DMS79 (cell line): ENCODE results near the gene VGLL4.

Experiments
- DNase-seq: peaks from one replicate; lab custom pipeline; 2025; lab: John Stamatoyannopoulos, UW

Gene VGLL4

DNA sequence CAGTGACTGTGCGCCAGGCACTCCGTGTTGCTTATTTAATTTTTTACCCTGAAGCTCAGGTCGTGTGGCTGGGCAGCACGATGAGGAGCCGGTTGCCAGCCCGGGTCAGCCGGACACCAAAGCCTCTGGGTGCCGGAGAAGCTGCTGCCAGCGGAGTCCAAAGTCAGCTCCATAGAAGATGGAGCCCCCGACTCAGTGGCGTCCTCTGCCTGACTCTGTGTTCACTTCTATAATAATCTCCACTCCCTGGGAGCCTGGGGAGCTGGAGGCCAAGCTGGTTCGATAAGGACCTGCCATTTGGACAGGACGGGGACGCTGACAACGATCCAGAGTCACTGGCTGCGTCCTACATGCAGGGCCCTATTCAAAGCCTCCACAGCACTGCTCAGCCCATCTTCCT is 78.6 kb downstream of the VGLL4 start:
- DNase-seq: no peak

DNA sequence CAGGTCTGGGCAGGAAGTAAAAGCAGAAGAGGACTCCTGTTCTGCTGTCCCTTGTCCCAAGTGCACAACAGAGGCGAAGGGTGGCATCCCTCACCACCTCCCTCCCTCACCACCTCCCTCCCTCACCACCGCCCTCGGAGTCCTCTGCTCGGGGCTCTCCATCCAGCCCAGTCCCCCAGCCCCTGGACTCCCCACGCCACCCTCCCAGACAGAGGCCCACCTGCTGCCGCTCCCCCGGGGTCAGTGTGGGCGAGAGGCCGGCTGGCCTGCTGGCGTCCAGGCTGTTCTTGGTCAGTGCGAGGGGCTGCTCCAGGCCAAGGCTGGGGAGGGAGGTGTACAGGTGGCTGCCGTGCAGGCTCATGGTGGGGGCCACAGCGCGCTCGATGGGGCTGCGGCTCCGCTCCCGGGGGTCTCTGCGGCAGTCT is 79.1 kb downstream of the VGLL4 start:
- DNase-seq: no peak

DNA sequence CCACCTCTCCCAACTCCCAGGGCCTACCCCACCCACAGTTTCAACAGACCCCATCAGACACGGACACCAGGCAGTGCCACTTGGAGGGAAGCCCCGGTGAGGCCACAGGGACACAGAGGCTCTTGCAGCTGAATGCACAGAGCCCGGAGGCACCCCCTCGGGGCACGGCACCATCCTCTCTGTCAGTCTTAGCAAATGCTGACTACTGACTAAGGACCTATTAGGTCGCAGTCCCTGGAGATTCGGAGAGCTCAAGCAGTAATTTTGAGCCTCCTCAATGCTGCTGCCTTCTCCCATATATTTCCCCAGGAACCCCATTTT is 79.9 kb downstream of the VGLL4 start:
- DNase-seq: no peak

GRCh38 chr3:11563159-11563864 is 80.4 kb downstream of the VGLL4 start:
- DNase-seq: no peak

GRCh38 chr3:11562277-11562881 is 81.3 kb downstream of the VGLL4 start:
- no peak for DNase-seq

DNA sequence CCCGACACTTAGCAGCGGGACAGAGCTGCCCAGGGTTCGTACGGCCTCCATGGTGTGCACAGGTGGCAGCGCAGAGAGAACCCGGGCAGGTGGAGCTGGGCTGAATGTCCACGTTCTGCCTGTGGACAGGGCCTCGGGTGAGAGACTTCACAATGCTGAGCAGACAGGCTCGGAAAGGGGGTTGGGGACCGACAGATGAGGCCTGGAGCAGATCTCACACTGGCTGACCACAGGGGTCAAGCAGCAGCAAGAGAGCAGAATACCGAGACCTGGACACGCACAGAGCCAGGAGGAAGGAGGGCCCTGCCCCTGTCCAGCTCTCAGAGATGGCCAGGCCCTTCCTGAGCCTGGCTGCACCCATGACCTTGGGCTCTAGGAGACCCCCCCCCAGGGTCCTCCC is 83.0 kb downstream of the VGLL4 start:
- no peak for DNase-seq

- no peak for DNase-seq
Observed at GRCh38 chr3:11559816-11560633, 83.7 kb downstream of the VGLL4 start.

DNA sequence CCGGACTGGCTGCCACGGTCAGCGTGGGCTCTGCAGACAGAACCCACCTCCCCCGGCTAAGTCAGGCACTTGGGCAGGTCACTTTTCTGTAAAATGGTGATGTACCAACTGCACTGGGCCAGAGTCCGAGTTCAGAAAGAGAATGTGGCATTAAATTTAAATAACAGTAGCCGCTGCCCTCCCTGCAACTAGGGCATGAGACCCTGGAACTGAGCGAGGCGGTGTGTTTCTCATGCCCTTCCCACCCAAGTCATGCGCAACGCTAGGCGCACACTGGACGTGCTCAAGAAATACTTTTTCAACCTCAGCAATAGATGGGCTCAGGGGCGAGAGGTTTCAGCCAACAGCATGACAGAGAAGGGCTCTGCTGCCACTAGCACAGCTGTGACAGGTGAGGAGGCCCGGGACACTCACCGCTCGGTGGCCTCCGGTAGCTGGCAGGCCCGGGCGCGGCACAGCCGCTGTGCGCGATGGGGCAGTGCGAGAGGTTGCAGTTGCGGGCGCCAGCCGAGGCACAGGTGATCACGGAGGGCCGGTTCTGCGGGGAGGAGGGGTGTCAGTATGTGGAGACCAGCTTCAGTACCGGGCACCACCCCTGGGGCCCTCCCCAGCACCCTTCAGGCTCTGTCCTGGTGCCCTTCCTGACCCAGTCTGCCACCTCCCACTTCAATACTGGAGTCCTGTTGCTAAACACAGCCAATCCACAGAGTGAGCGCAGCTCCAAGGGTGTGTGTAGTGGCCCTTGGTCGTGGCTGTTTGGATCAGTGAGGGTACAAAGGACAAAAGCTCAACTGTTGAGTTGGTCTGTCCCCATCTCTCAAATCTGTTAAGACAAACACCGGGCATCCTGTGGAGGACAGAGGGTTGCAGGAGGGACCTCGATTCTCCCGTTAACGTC is 84.5 kb downstream of the VGLL4 start:
- DNase-seq: no peak

DNA sequence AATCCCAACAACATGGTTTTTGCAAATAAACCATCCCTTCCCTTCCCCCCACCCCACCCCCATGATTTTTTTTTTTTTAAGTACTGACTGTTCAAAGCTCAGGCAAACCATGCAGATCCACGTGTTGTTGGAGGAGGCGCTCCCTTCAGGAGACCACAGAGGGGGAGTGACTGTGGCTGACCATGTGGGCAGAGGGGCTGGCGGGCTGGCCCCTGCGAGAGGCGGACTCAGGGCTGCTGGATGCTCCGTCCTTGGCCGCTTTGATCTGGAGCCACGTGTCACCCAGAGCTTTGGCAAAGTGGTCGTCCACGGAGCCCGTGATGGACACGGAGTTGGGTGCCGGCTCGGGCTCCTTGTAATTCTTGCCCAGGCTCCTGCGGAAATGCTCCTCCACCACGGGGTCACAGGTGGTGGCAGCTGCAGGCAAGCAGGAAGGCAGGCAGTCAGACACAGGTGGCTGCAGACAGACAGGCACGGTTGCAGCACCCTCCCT is 85.3 kb downstream of the VGLL4 start:
- DNase-seq: no peak

GRCh38 chr3:11558002-11558401 is 85.7 kb downstream of the VGLL4 start:
- no peak for DNase-seq

DNA sequence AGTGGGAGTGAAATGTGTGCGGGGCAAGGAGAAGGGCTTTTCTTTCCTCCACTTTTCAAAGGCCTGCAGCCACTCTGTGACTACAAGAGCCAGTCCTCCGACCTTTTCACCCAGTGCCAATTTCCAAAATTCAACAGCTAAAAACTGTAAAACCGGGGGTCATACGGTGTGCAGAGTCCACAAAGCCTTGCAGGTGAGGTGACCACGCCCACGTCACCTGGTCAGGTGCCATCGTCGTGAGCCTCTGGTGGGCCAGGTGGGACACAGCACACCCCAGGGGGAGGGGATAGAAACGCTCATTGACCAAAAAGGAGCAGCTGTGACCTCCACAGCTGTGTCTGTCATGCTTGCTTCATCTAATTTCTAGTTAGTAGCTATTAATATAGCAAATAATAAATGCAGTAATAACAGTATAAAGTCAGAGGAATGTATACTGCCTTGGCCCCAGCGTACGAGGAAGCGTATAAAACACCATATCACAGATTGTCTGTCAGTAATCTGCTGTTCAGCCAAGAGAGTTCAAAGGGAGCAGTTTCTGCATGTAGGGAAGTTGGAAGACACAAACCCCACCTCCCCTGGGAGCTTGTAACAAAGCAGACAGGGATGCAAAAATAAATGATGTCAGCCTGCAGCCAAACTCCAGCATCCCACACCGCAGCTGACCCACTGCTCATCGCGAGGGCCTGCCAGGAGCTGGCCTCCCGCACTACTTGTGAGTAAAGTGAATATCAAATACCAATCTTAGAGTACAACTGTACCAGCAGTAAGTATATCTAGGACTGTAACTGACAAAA is 86.7 kb downstream of the VGLL4 start:
- DNase-seq: no peak

- DNase-seq: no peak
Observed at GRCh38 chr3:11555881-11556633, 87.7 kb downstream of the VGLL4 start.

- no peak for DNase-seq
Observed at GRCh38 chr3:11555211-11555782, 88.4 kb downstream of the VGLL4 start.

- DNase-seq: no peak
Observed at GRCh38 chr3:11554666-11555065, 89.0 kb downstream of the VGLL4 start.

- DNase-seq: no peak
Observed at GRCh38 chr3:11554236-11554610, 89.5 kb downstream of the VGLL4 start.

- DNase-seq: no peak
Observed at GRCh38 chr3:11553436-11554235, 90.1 kb downstream of the VGLL4 start.

- DNase-seq: no peak
Observed at GRCh38 chr3:11552289-11553264, 91.1 kb downstream of the VGLL4 start.

- no peak for DNase-seq
Observed at GRCh38 chr3:11551036-11551435, 92.7 kb downstream of the VGLL4 start.
